ENCODE data around the gene NCOA3. TPM values are rescaled to one million over a fixed set of nuclear protein-coding genes. Genes with fewer than 3 reads are reported as not detected.

Gene NCOA3
- total RNA-seq, 1 donor = 72.8 TPM

GRCh38 chr20:47598911-47599744 lies 97.4 kb downstream of the NCOA3 start:
- H3K4me1 ChIP-seq (ENCODE audit: insufficient read depth, low read length) = peaks cover 12% of the 10 kb centered on the region
- H3K4me3 ChIP-seq (ENCODE audit: low read length) = no peak overlapping the region
- H3K27me3 ChIP-seq (ENCODE audit: insufficient read depth, low read length) = no peaks in the 10 kb centered on the region
- H3K9me3 ChIP-seq (ENCODE audit: low read depth, low read length) = no peaks in the 10 kb centered on the region

GRCh38 chr20:47600967-47601547 lies 99.4 kb downstream of the NCOA3 start:
- peaks cover 23% of the 10 kb centered on the region for H3K4me1 ChIP-seq (ENCODE audit: insufficient read depth, low read length)
- H3K27me3 ChIP-seq (ENCODE audit: insufficient read depth, low read length) = no peaks in the 10 kb centered on the region
- no peak overlapping the region for H3K4me3 ChIP-seq (ENCODE audit: low read length)
- H3K9me3 ChIP-seq (ENCODE audit: low read depth, low read length) = no peaks in the 10 kb centered on the region

DNA sequence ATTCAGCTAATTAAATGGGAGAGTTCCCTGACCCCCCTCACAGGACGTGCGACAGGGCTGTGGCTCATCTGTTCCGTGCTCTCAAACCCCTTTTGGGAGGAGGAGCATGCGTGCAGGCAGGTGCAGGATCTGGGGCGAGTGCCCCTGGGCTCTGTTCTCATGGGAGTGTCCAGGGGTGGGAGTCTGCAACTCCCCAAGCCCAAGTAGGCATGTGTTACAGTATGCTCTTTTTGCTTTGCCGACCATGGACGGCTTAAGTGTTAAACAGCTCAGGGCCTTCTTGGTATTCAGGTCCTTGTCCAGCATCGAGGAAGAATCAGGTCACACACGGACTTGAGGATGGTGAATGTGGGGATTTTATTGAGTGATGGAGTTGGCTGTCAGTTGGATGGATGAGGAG lies 101.6 kb downstream of the NCOA3 start:
- Histone ChIP-seq H3K4me1 (ENCODE audit: insufficient read depth, low read length) (peaks cover 34% of the 10 kb centered on the region), H3K9me3 (ENCODE audit: low read depth, low read length) (no peaks in the 10 kb centered on the region), H3K4me3 (ENCODE audit: low read length) (no peak overlapping the region), H3K27me3 (ENCODE audit: insufficient read depth, low read length) (no peaks in the 10 kb centered on the region)

DNA sequence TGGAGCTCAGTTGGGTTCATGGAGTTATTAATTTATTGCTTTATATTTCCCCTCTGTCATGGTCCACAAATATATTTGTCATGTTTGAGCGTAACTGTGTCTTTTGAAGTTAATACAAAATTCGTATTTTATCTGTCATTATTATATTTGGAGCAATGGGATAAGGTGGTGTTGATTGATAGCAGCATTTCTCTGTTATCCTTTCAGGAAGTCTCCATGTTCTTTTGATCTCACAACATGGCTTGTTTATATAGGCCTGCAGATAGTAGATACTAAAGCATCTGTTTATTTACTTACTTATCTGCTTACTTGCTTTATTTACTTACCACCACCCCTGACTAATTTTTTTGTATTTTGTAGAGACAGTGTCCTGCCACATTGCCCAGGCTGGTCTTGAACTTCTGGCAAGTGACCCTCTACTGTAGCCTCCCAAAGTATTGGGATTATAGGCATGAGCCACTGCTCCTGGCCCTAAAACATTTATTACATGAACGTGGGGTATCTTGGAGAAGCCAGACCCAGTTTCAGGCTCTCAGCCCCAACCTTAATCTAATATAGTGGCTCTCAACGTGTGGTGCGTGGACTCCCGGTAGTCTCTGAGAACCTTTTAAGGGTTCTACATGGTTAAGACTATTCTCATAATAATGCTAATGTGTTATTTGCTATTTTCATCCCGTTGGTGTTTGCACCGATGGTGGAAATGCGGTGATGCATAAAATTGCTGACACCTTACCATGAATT lies 104.2 kb downstream of the NCOA3 start:
- Histone ChIP-seq H3K4me1 (ENCODE audit: insufficient read depth, low read length) (peaks cover 43% of the 10 kb centered on the region), H3K27me3 (ENCODE audit: insufficient read depth, low read length) (no peaks in the 10 kb centered on the region), H3K9me3 (ENCODE audit: low read depth, low read length) (no peaks in the 10 kb centered on the region), H3K4me3 (ENCODE audit: low read length) (no peak overlapping the region)

- Histone ChIP-seq H3K9me3 (ENCODE audit: low read depth, low read length) (no peaks in the 10 kb centered on the region), H3K4me3 (ENCODE audit: low read length) (no peak overlapping the region), H3K4me1 (ENCODE audit: insufficient read depth, low read length) (peaks cover 45% of the 10 kb centered on the region), H3K27me3 (ENCODE audit: insufficient read depth, low read length) (no peaks in the 10 kb centered on the region)
These were observed 104.8 kb downstream of the NCOA3 start for GRCh38 chr20:47606414-47606982.

DNA sequence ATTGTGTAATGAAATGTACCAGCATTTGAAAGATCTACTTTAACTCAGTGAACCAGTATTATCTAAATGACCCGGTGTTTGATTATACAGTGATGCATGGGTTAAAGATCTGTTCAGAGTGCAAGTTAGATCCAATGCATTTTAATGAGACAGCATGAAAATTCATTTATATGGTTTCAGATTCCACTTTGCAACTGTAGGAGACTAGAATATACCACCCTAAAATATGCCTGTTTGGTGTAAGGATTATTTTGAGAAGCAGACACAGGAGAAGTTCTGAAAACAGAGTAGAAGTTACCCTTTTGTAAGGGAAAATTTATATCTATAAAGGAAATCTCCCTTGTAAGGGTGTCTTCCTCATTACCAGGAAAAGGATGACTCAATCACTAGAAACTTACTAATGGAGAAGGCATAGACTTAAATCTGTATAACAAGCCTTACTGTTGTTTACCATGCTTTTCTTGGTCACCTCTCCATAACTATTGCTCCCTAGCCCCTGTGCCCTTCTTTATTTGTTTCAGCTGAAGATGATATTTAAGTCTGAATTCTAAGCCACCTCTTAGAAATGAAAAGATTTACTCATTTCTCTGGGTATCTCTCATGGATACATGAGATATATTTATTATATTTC lies 105.4 kb downstream of the NCOA3 start:
- Histone ChIP-seq H3K4me3 (ENCODE audit: low read length) (no peak overlapping the region), H3K9me3 (ENCODE audit: low read depth, low read length) (no peaks in the 10 kb centered on the region), H3K4me1 (ENCODE audit: insufficient read depth, low read length) (peaks cover 45% of the 10 kb centered on the region), H3K27me3 (ENCODE audit: insufficient read depth, low read length) (no peaks in the 10 kb centered on the region)

- no peak overlapping the region for H3K4me3 ChIP-seq (ENCODE audit: low read length)
- H3K4me1 ChIP-seq (ENCODE audit: insufficient read depth, low read length) = peaks cover 38% of the 10 kb centered on the region
- no peaks in the 10 kb centered on the region for H3K9me3 ChIP-seq (ENCODE audit: low read depth, low read length)
- no peaks in the 10 kb centered on the region for H3K27me3 ChIP-seq (ENCODE audit: insufficient read depth, low read length)
These were observed 107.3 kb downstream of the NCOA3 start for GRCh38 chr20:47609001-47609400.

DNA sequence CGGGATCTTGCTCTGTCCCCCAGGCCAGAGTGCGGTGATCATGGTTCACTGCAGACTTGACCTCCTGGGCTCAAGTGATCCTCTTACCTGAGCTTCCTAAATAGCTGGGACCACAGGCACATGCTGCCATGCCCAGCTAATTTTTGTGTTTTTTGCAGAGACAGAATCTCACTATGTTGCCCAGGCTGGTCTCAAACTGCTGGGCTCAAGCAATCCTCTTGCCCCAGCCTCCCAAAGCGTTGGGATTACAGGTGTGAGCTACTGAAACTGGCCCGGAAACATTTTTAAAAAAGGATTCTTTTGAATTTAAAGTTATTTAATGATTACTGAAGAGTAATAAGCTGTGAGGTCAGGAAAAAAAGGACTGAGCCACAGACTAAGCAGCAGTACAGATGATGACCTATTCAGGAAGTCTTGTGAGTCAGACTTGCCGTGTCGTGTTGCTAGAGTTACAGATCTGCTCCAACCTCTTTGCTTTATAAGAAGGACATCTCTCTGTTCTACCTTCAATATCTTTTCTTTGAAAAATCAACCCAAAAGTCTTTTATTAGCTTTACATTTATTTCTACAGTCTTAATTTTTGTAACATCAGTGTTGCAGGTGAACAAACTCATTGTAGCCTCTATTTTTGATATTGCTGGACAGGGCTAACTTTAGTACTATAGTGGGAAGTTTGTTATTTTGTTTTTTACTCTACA lies 108.7 kb downstream of the NCOA3 start:
- no peaks in the 10 kb centered on the region for H3K27me3 ChIP-seq (ENCODE audit: insufficient read depth, low read length)
- H3K9me3 ChIP-seq (ENCODE audit: low read depth, low read length) = no peaks in the 10 kb centered on the region
- peaks cover 32% of the 10 kb centered on the region for H3K4me1 ChIP-seq (ENCODE audit: insufficient read depth, low read length)
- no peak overlapping the region for H3K4me3 ChIP-seq (ENCODE audit: low read length)

GRCh38 chr20:47610945-47611250 lies 109.2 kb downstream of the NCOA3 start:
- H3K9me3 ChIP-seq (ENCODE audit: low read depth, low read length) = no peaks in the 10 kb centered on the region
- no peak overlapping the region for H3K4me3 ChIP-seq (ENCODE audit: low read length)
- H3K27me3 ChIP-seq (ENCODE audit: insufficient read depth, low read length) = no peaks in the 10 kb centered on the region
- H3K4me1 ChIP-seq (ENCODE audit: insufficient read depth, low read length) = peaks cover 29% of the 10 kb centered on the region

GRCh38 chr20:47611785-47612184 lies 110.1 kb downstream of the NCOA3 start:
- H3K4me1 ChIP-seq (ENCODE audit: insufficient read depth, low read length) = peaks cover 22% of the 10 kb centered on the region
- H3K9me3 ChIP-seq (ENCODE audit: low read depth, low read length) = no peaks in the 10 kb centered on the region

GRCh38 chr20:47612670-47613069 lies 111.0 kb downstream of the NCOA3 start:
- H3K4me3 ChIP-seq (ENCODE audit: low read length) = no peak overlapping the region
- H3K4me1 ChIP-seq (ENCODE audit: insufficient read depth, low read length) = peaks cover 16% of the 10 kb centered on the region
- H3K27me3 ChIP-seq (ENCODE audit: insufficient read depth, low read length) = no peaks in the 10 kb centered on the region
- no peaks in the 10 kb centered on the region for H3K9me3 ChIP-seq (ENCODE audit: low read depth, low read length)

More at GRCh38 chr20:47611785-47612184, 110.1 kb downstream of the NCOA3 start:
- Histone ChIP-seq H3K4me3 (ENCODE audit: low read length) (no peak overlapping the region), H3K27me3 (ENCODE audit: insufficient read depth, low read length) (no peaks in the 10 kb centered on the region)

GRCh38 chr20:47614703-47615309 lies 113.1 kb downstream of the NCOA3 start:
- Histone ChIP-seq H3K4me3 (ENCODE audit: low read length) (no peak overlapping the region), H3K4me1 (ENCODE audit: insufficient read depth, low read length) (peaks cover 12% of the 10 kb centered on the region), H3K27me3 (ENCODE audit: insufficient read depth, low read length) (no peaks in the 10 kb centered on the region), H3K9me3 (ENCODE audit: low read depth, low read length) (no peaks in the 10 kb centered on the region)

DNA sequence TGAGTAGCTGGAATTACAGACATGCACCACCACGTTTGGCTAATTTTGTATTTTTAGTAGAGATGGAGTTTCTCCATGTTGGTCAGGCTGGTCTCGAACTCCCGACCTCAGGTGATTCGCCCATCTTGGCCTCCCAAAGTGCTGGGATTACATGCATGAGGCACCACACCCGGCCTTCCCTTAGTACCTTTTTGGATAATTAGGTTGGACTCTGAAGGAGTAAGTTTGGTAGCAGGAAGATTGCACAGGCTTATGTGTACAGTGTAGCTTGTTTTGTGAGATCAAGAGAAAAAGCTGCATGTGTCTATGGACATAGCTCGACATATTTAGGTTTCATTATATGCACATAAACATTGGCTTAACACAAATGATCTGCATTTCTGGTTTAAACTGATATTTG lies 116.8 kb downstream of the NCOA3 start:
- Histone ChIP-seq H3K4me1 (ENCODE audit: insufficient read depth, low read length) (no peaks in the 10 kb centered on the region), H3K27me3 (ENCODE audit: insufficient read depth, low read length) (no peaks in the 10 kb centered on the region), H3K4me3 (ENCODE audit: low read length) (no peak overlapping the region), H3K9me3 (ENCODE audit: low read depth, low read length) (no peaks in the 10 kb centered on the region)

Measured in mononuclear cell (primary cell).